ENCODE data around the gene LSM5. TPM values are rescaled to one million over a fixed set of nuclear protein-coding genes. Genes with fewer than 3 reads are reported as not detected.

The LSM5 gene
- total RNA-seq, 3 donors from 2014 or later, result 19.3 to 20.1 (median 19.8) TPM

DNA sequence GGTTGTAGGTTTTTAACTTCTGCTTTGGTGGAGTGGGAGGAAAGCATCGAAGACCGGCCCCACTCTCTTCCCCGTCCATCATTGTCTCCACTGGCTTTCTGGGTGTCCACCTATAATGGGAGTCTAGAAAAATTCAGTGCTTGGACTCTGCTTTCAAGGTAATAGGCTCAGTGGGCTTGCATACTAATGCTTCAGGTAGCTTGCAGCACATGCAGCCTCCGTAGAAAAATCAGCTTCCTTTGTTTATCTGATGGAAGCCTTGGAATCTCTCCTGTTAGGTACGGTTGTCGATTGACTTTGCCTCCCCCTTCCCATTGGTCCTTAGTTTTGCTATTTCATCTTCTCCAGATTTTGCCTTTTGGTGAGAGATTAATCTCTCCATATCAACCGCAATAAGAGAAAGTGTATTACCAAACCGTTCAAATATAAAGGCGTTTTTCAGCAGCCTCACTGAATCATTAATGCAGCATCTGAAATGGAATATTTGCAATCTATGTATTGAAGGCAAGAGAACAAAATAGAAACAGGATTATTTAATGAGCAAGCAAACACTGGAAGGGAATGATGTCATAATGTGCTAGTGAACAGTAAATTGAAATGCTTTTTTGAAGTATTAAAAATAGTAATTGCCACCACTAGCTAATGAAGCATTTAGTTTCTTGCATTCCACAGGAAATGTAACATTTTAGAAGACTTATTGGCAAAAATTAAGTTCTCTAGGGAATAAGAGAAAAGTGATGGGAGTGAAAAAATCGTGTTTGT lies 6.1 kb upstream of the LSM5 start:
- intact Hi-C loops (cut with DNase I; ENCODE audit: low total_unique reads), result no loop called here
- Histone ChIP-seq H3K36me3 (no peaks in the 10 kb centered on the region), H3K4me3 (peak overlapping the region; percentile 88 to 99 (median 93)), H3K4me1 (peaks cover 0 to 7% of the 10 kb centered on the region in 2 donors), H3K27ac (peak overlapping the region; percentile 98 to 99), H3K9me3 (no peaks in the 10 kb centered on the region), H3K27me3 (no peaks in the 10 kb centered on the region)
- TF ChIP-seq, protein P1, sequence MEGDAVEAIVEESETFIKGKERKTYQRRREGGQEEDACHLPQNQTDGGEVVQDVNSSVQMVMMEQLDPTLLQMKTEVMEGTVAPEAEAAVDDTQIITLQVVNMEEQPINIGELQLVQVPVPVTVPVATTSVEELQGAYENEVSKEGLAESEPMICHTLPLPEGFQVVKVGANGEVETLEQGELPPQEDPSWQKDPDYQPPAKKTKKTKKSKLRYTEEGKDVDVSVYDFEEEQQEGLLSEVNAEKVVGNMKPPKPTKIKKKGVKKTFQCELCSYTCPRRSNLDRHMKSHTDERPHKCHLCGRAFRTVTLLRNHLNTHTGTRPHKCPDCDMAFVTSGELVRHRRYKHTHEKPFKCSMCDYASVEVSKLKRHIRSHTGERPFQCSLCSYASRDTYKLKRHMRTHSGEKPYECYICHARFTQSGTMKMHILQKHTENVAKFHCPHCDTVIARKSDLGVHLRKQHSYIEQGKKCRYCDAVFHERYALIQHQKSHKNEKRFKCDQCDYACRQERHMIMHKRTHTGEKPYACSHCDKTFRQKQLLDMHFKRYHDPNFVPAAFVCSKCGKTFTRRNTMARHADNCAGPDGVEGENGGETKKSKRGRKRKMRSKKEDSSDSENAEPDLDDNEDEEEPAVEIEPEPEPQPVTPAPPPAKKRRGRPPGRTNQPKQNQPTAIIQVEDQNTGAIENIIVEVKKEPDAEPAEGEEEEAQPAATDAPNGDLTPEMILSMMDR (IDR thresholded peaks at IDR 0.05), result no peak
- TF ChIP-seq POLR2AphosphoS5 (IDR thresholded peaks at IDR 0.05), result no peak
- TF ChIP-seq POLR2A (IDR thresholded peaks at IDR 0.05), result no peak
- DNase-seq (ENCODE audit: low spot score in 2 of 2), result no peak

DNA sequence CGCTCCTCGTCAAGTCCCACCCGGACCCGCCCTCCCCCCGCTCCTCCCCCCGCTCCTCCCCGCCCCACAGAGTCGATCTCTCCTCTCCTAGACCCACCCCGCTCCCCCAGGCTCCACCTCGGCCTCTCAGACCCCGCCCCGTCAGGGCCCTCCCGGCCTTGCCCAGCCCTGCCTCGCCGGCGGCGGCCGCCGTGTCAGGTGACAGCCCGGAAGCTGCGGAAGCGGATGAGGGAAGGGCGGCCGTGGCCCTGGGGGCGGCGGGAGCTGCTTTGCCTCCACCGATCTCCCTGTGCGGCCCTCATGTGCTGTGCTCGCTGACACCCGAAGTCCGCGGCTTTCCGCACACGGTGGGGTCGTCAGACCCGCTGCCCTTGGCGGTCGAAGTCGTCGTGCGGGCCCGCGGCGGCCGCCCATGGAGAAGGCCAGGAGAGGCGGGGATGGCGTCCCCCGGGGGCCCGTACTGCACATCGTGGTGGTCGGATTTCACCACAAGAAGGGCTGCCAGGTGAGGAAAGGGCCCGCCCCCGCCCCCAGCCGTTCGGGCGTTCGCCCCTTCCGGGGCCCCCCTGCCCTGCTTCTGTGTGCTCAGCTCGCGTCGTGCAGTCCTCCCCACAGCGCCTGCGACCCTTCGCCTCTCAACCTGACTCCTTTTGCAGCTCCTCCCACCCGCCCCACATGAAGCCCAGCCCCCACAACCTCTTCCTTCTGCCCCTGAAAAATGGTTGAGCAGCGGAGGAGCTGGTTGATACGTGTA lies 5.3 kb upstream of the LSM5 start, which contains the start of gene AVL9:
AVL9 (plus strand) TSS at position 192 of the 754 bp plus-strand sequence; CDS start at position 413, 221 bp downstream.
- Histone ChIP-seq H3K36me3 (no peaks in the 10 kb centered on the region), H3K27me3 (no peaks in the 10 kb centered on the region), H3K9me3 (no peaks in the 10 kb centered on the region), H3K27ac (peak within 1 kb of the TSS; percentile 98 to 99), H3K4me3 (peak within 1 kb of the TSS; percentile 88 to 99 (median 93)), H3K4me1 (peaks cover 0 to under 1% of the 10 kb centered on the region in 2 donors)
- intact Hi-C loops (cut with DNase I; ENCODE audit: low total_unique reads), result no loop called here
- TF ChIP-seq, protein P1 (IDR thresholded peaks at IDR 0.05), result no peak
- TF ChIP-seq POLR2A (IDR thresholded peaks at IDR 0.05) (peak; percentile 65), POLR2AphosphoS5 (IDR thresholded peaks at IDR 0.05) (peak; percentile 95 to 96 (median 96))
- DNase-seq (ENCODE audit: low spot score in 2 of 2), result peak; percentile 97 to 98

DNA sequence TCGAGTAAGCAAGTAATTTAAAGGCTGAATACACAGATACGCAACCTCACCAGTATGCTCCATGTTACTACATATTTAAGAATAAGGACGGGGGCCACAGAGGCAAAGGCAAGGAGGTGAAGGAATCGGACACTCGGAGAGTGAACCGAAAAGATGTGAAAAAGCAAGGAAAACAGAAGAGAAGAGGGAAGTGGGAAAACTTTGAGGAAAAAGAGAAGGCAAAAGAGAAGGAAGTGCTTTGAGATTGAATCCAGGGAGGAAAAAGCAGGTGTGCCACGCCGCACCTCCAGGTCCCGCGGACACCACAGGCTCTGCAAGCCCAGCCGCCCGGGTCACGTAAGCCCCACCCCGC lies 4.7 kb upstream of the LSM5 start:
- Histone ChIP-seq H3K36me3 (no peaks in the 10 kb centered on the region), H3K9me3 (no peaks in the 10 kb centered on the region), H3K27ac (peak overlapping the region; percentile 98 to 99), H3K4me1 (no peaks in the 10 kb centered on the region), H3K27me3 (no peaks in the 10 kb centered on the region), H3K4me3 (peak overlapping the region; percentile 88 to 99 (median 93))
- intact Hi-C loops (cut with DNase I; ENCODE audit: low total_unique reads), result no loop called here
- no peak for DNase-seq (ENCODE audit: low spot score in 2 of 2)
- TF ChIP-seq, protein P1 (IDR thresholded peaks at IDR 0.05), result no peak
- peak; percentile 3 for TF ChIP-seq POLR2A (IDR thresholded peaks at IDR 0.05)

DNA sequence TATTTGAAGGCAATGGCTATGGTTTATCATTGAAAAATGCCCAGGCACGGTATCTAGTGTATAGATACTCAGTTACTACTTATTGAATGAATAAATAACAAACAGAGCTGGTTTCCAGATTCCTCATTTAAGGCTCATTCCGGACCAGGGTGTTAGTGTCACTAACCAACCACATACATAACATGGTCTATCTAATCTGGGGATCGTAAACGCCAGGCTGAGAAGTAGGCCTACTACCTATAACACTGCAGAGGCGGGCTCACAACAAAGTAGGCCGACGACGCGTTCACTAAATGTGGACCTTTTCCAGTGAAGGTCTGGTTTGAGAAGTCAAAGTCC lies 423 bp downstream of the LSM5 start:
- peak overlapping the region; percentile 57 to 73 (median 68) for H3K4me3 ChIP-seq
- DNase-seq (ENCODE audit: low spot score in 2 of 2), result no peak
- H3K36me3 ChIP-seq, result no peaks in the 10 kb centered on the region
- no peaks in the 10 kb centered on the region for H3K4me1 ChIP-seq
- H3K27me3 ChIP-seq, result no peaks in the 10 kb centered on the region
- H3K27ac ChIP-seq, result peak overlapping the region; percentile 76 to 78
- H3K9me3 ChIP-seq, result no peaks in the 10 kb centered on the region
- intact Hi-C loops (cut with DNase I; ENCODE audit: low total_unique reads), result no loop called here
- no peak for TF ChIP-seq POLR2AphosphoS5 (IDR thresholded peaks at IDR 0.05)
- TF ChIP-seq POLR2A (IDR thresholded peaks at IDR 0.05), result no peak
- TF ChIP-seq, protein P1 (IDR thresholded peaks at IDR 0.05), result no peak

DNA sequence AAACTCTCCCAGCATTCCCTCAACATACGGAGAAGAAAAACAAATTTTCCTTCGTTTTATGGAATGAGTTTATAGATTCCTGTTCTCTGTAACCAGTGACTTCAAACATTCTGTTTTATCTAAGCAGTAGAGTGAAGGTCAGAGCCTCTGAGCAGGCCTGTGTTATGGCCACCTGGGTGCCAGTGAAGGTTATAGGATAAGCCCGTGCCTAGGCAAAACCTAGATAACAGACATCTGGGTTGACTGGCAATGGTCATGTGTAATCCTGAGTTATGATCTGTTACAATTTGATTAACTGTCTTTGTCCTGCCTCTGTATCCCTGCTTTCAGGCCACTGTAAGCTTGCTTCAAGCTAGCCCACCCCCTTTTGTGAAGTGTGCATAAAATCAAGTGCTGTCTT lies 8.3 kb downstream of the LSM5 start:
- no peak overlapping the region for H3K27ac ChIP-seq
- intact Hi-C loops (cut with DNase I; ENCODE audit: low total_unique reads), result no loop called here
- DNase-seq (ENCODE audit: low spot score in 2 of 2), result no peak
- no peaks in the 10 kb centered on the region for H3K4me1 ChIP-seq
- no peaks in the 10 kb centered on the region for H3K36me3 ChIP-seq
- H3K27me3 ChIP-seq, result no peaks in the 10 kb centered on the region
- no peak for TF ChIP-seq POLR2A (IDR thresholded peaks at IDR 0.05)
- no peak for TF ChIP-seq POLR2AphosphoS5 (IDR thresholded peaks at IDR 0.05)
- TF ChIP-seq, protein P1 (IDR thresholded peaks at IDR 0.05), result no peak
- no peak overlapping the region for H3K4me3 ChIP-seq
- H3K9me3 ChIP-seq, result no peaks in the 10 kb centered on the region

All from breast epithelium (tissue), 4 donors.